ENCODE data around the gene GALNT15. TPM values are rescaled to one million over a fixed set of nuclear protein-coding genes. Genes with fewer than 3 reads are reported as not detected.
A peak's percentile ranks its signal among the peaks of the same experiment; 100 is the strongest.

GALNT15 gene
- total and polyA plus RNA-seq, 7 donors, result 1.2 to 211 (median 36.6) TPM

GRCh38 chr3:16171009-16171408, 3.5 kb upstream of the GALNT15 start:
- no peak for DNase-seq
- intact Hi-C loops (cut with DNase I), result loop anchor here (10.0 kb wide), 1 partner anchor 536 kb away; no protein-coding TSS in a partner anchor
- no peaks in the 10 kb centered on the region for H3K36me3 ChIP-seq
- H3K27me3 ChIP-seq, result no peaks in the 10 kb centered on the region
- WGBS, 2 donors, result 61 to 78% methylated on average over 2 of the region's 2 CpGs
- no peaks in the 10 kb centered on the region for H3K9me3 ChIP-seq
- H3K4me1 ChIP-seq, result peaks cover 0 to 22% (median 19%) of the 10 kb centered on the region in 4 donors
- no peak for TF ChIP-seq POLR2AphosphoS5 (IDR thresholded peaks at IDR 0.05)
- no peak for TF ChIP-seq CTCF (IDR thresholded peaks at IDR 0.05)
- TF ChIP-seq EP300 (IDR thresholded peaks at IDR 0.05), result no peak
- no peak for TF ChIP-seq POLR2A (IDR thresholded peaks at IDR 0.05)
- H3K27ac ChIP-seq, result no peak overlapping the region
- no peak overlapping the region for H3K4me3 ChIP-seq

- Histone ChIP-seq H3K27ac (no peak overlapping the region), H3K36me3 (no peaks in the 10 kb centered on the region), H3K4me1 (peaks cover 0 to 22% (median 19%) of the 10 kb centered on the region in 4 donors), H3K9me3 (no peaks in the 10 kb centered on the region), H3K27me3 (no peaks in the 10 kb centered on the region), H3K4me3 (no peak overlapping the region)
- WGBS, 2 donors, result 59 to 85% methylated on average over 1 of the region's 1 CpG
- TF ChIP-seq POLR2A (IDR thresholded peaks at IDR 0.05) (no peak), POLR2AphosphoS5 (IDR thresholded peaks at IDR 0.05) (no peak), EP300 (IDR thresholded peaks at IDR 0.05) (no peak), CTCF (IDR thresholded peaks at IDR 0.05) (no peak)
- intact Hi-C loops (cut with DNase I), result loop anchor here (10.0 kb wide), 1 partner anchor 537 kb away; no protein-coding TSS in a partner anchor
- DNase-seq, result no peak
These were observed 2.7 kb upstream of the GALNT15 start for GRCh38 chr3:16171825-16172224.

GRCh38 chr3:16173283-16174025, 1.0 kb upstream of the GALNT15 start:
- Histone ChIP-seq H3K36me3 (no peaks in the 10 kb centered on the region), H3K27me3 (no peaks in the 10 kb centered on the region), H3K27ac (peak overlapping the region in 3 of 4 donors; percentile 54 to 71 (median 65)), H3K9me3 (no peaks in the 10 kb centered on the region), H3K4me1 (peaks cover 0 to 25% (median 23%) of the 10 kb centered on the region in 4 donors), H3K4me3 (no peak overlapping the region)
- DNase-seq, result no peak
- intact Hi-C loops (cut with DNase I), result loop anchor here (10.0 kb wide), 1 partner anchor 539 kb away; no protein-coding TSS in a partner anchor
- TF ChIP-seq EP300 (IDR thresholded peaks at IDR 0.05) (no peak), POLR2A (IDR thresholded peaks at IDR 0.05) (no peak), CTCF (IDR thresholded peaks at IDR 0.05) (no peak), POLR2AphosphoS5 (IDR thresholded peaks at IDR 0.05) (no peak)
- WGBS, 2 donors, result 82 to 86% methylated on average over 5 of the region's 5 CpGs

- H3K4me1 ChIP-seq, result peaks cover 0 to 27% (median 25%) of the 10 kb centered on the region in 4 donors
- intact Hi-C loops (cut with DNase I), result loop anchor here (10.0 kb wide), 1 partner anchor 539 kb away; no protein-coding TSS in a partner anchor
- peak overlapping the region in 1 of 4 donors; percentile 36 for H3K4me3 ChIP-seq
These were observed 489 bp upstream of the GALNT15 start for GRCh38 chr3:16174026-16174355.

More at GRCh38 chr3:16174026-16174355, 489 bp upstream of the GALNT15 start:
- DNase-seq, result no peak
- Histone ChIP-seq H3K27ac (peak overlapping the region; percentile 54 to 71 (median 65)), H3K9me3 (no peaks in the 10 kb centered on the region), H3K27me3 (no peaks in the 10 kb centered on the region), H3K36me3 (no peaks in the 10 kb centered on the region)
- 27 to 67% methylated on average over 1 of the region's 1 CpG for WGBS, 2 donors
- no peak for TF ChIP-seq POLR2AphosphoS5 (IDR thresholded peaks at IDR 0.05)
- no peak for TF ChIP-seq EP300 (IDR thresholded peaks at IDR 0.05)
- no peak for TF ChIP-seq POLR2A (IDR thresholded peaks at IDR 0.05)
- TF ChIP-seq CTCF (IDR thresholded peaks at IDR 0.05), result no peak

Measured in sigmoid colon (tissue), 7 donors.